Measurements from ENCODE around the gene DCAF17. TPM values are rescaled to one million over a fixed set of nuclear protein-coding genes. Genes with fewer than 3 reads are reported as not detected.
A peak's percentile ranks its signal among the peaks of the same experiment; 100 is the strongest.

Gene DCAF17
- total RNA-seq, 1 donor from 2014 or later, result 19.2 TPM

DNA sequence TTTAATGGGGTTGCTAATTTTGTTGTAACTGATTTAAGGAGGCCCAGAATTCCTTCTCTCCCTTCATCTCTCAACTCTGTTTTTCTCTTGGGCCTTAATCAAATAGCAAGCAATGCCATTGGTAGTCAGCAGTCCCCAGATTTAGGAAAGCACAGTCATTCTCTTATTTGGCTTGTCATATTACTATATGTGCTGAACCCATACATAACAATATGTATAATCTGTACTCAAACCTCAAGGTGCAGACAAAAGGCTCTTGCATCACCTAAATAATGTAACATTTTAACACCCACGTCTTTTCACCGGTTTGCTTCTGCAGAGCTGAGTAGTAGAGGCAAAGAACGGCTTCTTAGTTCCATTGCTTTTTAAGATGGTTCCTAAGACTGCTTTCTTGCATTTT lies 33.6 kb upstream of the DCAF17 start:
- peaks cover 8% of the 10 kb centered on the region for H3K36me3 Mint-ChIP-seq (ENCODE audit: unreplicated experiment)
- peaks cover 19% of the 10 kb centered on the region for H3K4me1 Mint-ChIP-seq (ENCODE audit: unreplicated experiment)
- H3K27me3 Mint-ChIP-seq (ENCODE audit: unreplicated experiment), result no peaks in the 10 kb centered on the region
- no peak for TF ChIP-seq CTCF (IDR thresholded peaks at IDR 0.05)
- peaks cover 17% of the 10 kb centered on the region for H3K9me3 Mint-ChIP-seq (ENCODE audit: unreplicated experiment)
- DNase-seq (ENCODE audit: extremely low spot score, unreplicated experiment), result no peak
- no peak overlapping the region for H3K27ac Mint-ChIP-seq (ENCODE audit: unreplicated experiment)
- no peak overlapping the region for H3K4me3 Mint-ChIP-seq (ENCODE audit: unreplicated experiment)

- TF ChIP-seq CTCF (IDR thresholded peaks at IDR 0.05), result no peak
- H3K4me1 Mint-ChIP-seq (ENCODE audit: unreplicated experiment), result peaks cover 19% of the 10 kb centered on the region
- DNase-seq (ENCODE audit: extremely low spot score, unreplicated experiment), result no peak
- no peaks in the 10 kb centered on the region for H3K27me3 Mint-ChIP-seq (ENCODE audit: unreplicated experiment)
- no peak overlapping the region for H3K27ac Mint-ChIP-seq (ENCODE audit: unreplicated experiment)
- H3K4me3 Mint-ChIP-seq (ENCODE audit: unreplicated experiment), result no peak overlapping the region
- H3K9me3 Mint-ChIP-seq (ENCODE audit: unreplicated experiment), result peaks cover 17% of the 10 kb centered on the region
- peaks cover 8% of the 10 kb centered on the region for H3K36me3 Mint-ChIP-seq (ENCODE audit: unreplicated experiment)
Observed at GRCh38 chr2:171401947-171402346, 32.1 kb upstream of the DCAF17 start.

- Mint-ChIP-seq H3K4me3 (ENCODE audit: unreplicated experiment) (no peak overlapping the region), H3K27ac (ENCODE audit: unreplicated experiment) (peak overlapping the region; percentile 66), H3K27me3 (ENCODE audit: unreplicated experiment) (no peaks in the 10 kb centered on the region), H3K36me3 (ENCODE audit: unreplicated experiment) (peaks cover 8% of the 10 kb centered on the region), H3K4me1 (ENCODE audit: unreplicated experiment) (peaks cover 19% of the 10 kb centered on the region), H3K9me3 (ENCODE audit: unreplicated experiment) (peaks cover 17% of the 10 kb centered on the region)
- no peak for DNase-seq (ENCODE audit: extremely low spot score, unreplicated experiment)
- TF ChIP-seq CTCF (IDR thresholded peaks at IDR 0.05), result no peak
Observed at GRCh38 chr2:171402906-171403580, 31.0 kb upstream of the DCAF17 start.

- H3K27ac Mint-ChIP-seq (ENCODE audit: unreplicated experiment), result peak overlapping the region; percentile 83
Observed at GRCh38 chr2:171404261-171404660, 29.8 kb upstream of the DCAF17 start.

GRCh38 chr2:171404719-171405118 lies 29.3 kb upstream of the DCAF17 start:
- no peak for TF ChIP-seq CTCF (IDR thresholded peaks at IDR 0.05)
- H3K4me1 Mint-ChIP-seq (ENCODE audit: unreplicated experiment), result peaks cover 33% of the 10 kb centered on the region
- H3K4me3 Mint-ChIP-seq (ENCODE audit: unreplicated experiment), result no peak overlapping the region
- no peaks in the 10 kb centered on the region for H3K27me3 Mint-ChIP-seq (ENCODE audit: unreplicated experiment)
- peaks cover 14% of the 10 kb centered on the region for H3K9me3 Mint-ChIP-seq (ENCODE audit: unreplicated experiment)
- no peak for DNase-seq (ENCODE audit: extremely low spot score, unreplicated experiment)
- no peak overlapping the region for H3K27ac Mint-ChIP-seq (ENCODE audit: unreplicated experiment)
- H3K36me3 Mint-ChIP-seq (ENCODE audit: unreplicated experiment), result peaks cover 6% of the 10 kb centered on the region

More at GRCh38 chr2:171404261-171404660, 29.8 kb upstream of the DCAF17 start:
- H3K4me1 Mint-ChIP-seq (ENCODE audit: unreplicated experiment), result peaks cover 29% of the 10 kb centered on the region
- no peak for DNase-seq (ENCODE audit: extremely low spot score, unreplicated experiment)
- peaks cover 14% of the 10 kb centered on the region for H3K9me3 Mint-ChIP-seq (ENCODE audit: unreplicated experiment)
- H3K27me3 Mint-ChIP-seq (ENCODE audit: unreplicated experiment), result no peaks in the 10 kb centered on the region
- H3K36me3 Mint-ChIP-seq (ENCODE audit: unreplicated experiment), result peaks cover 6% of the 10 kb centered on the region
- TF ChIP-seq CTCF (IDR thresholded peaks at IDR 0.05), result no peak
- no peak overlapping the region for H3K4me3 Mint-ChIP-seq (ENCODE audit: unreplicated experiment)
